Sciatic nerve (tissue), 2 donors: ENCODE data around the gene KCNJ16. TPM values are rescaled to one million over a fixed set of nuclear protein-coding genes. Genes with fewer than 3 reads are reported as not detected.
A peak's percentile ranks its signal among the peaks of the same experiment; 100 is the strongest.

Source experiments
- ATAC-seq: fragments of 200-7000 bp; cut with Tn5 transposase; one replicate; pipeline ENCODE4 v1.9.1; 2020; ENCODE audit warnings: mild to moderate bottlenecking, moderate library complexity
- DNase-seq: peaks from one replicate; pipeline ENCODE4 v3.0.0-alpha.2; 2020; ENCODE audit warnings: low spot score
- intact Hi-C: fragments of 100-400 bp; cut with DNase I; formaldehyde crosslinking; loops from one replicate; pipeline ENCODE4 v1.14.2; 2022
- total RNA-seq: library from RNA; stranded (reverse); fragmentation: NEBNext Ultra II Directional; extraction: Animal tissue kit (Norgen Biotek cat#: 25700); gene quantifications from one replicate; pipeline ENCODE4 v1.2.1, GENCODE V29; 2021
- donor health status: DM: no; HTN: no; CAD: no.
- donor health status: DM: no; HTN: no; CAD: no.

Gene KCNJ16
- total RNA-seq, 1 donor from 2014 or later, result 10.3 TPM

GRCh38 chr17:70116919-70117318 lies 41.9 kb downstream of the KCNJ16 start:
- intact Hi-C loops, result no loop called here
- ATAC-seq, result no peak
- no peak for DNase-seq

- no peak for ATAC-seq
- intact Hi-C loops, result no loop called here
- no peak for DNase-seq
Observed at GRCh38 chr17:70119545-70119944, 44.5 kb downstream of the KCNJ16 start.

GRCh38 chr17:70119983-70120382 lies 45.0 kb downstream of the KCNJ16 start:
- no peak for ATAC-seq
- no peak for DNase-seq
- intact Hi-C loops, result no loop called here

GRCh38 chr17:70120425-70120824 lies 45.4 kb downstream of the KCNJ16 start:
- ATAC-seq, result no peak
- intact Hi-C loops, result no loop called here
- no peak for DNase-seq

GRCh38 chr17:70121126-70121525 lies 46.1 kb downstream of the KCNJ16 start:
- intact Hi-C loops, result no loop called here
- DNase-seq (no peak), ATAC-seq (no peak)

GRCh38 chr17:70123193-70123592 lies 48.2 kb downstream of the KCNJ16 start:
- ATAC-seq, result no peak
- intact Hi-C loops, result no loop called here

GRCh38 chr17:70124723-70125122 lies 49.7 kb downstream of the KCNJ16 start:
- DNase-seq (no peak), ATAC-seq (no peak)
- intact Hi-C loops, result no loop called here

More at GRCh38 chr17:70123193-70123592, 48.2 kb downstream of the KCNJ16 start:
- no peak for DNase-seq

GRCh38 chr17:70127221-70127873 lies 52.3 kb downstream of the KCNJ16 start:
- intact Hi-C loops, result no loop called here
- DNase-seq (no peak), ATAC-seq (no peak)

GRCh38 chr17:70128727-70129238 lies 53.8 kb downstream of the KCNJ16 start:
- ATAC-seq (no peak), DNase-seq (no peak)
- intact Hi-C loops, result no loop called here

- ATAC-seq (no peak), DNase-seq (no peak)
- intact Hi-C loops, result no loop called here
Observed at GRCh38 chr17:70130289-70130688, 55.3 kb downstream of the KCNJ16 start.

- intact Hi-C loops, result no loop called here
- ATAC-seq (no peak), DNase-seq (no peak)
Observed at GRCh38 chr17:70132505-70132904, 57.5 kb downstream of the KCNJ16 start.

- no peak for DNase-seq
- intact Hi-C loops, result no loop called here
- ATAC-seq, result no peak
Observed at GRCh38 chr17:70134042-70134441, 59.0 kb downstream of the KCNJ16 start.

- ATAC-seq, result no peak
- DNase-seq, result no peak
- intact Hi-C loops, result no loop called here
Observed at GRCh38 chr17:70134777-70135176, 59.8 kb downstream of the KCNJ16 start.

- DNase-seq, result no peak
- intact Hi-C loops, result no loop called here
- ATAC-seq, result no peak
Observed at GRCh38 chr17:70136131-70136530, 61.1 kb downstream of the KCNJ16 start.

GRCh38 chr17:70137451-70138230 lies 62.6 kb downstream of the KCNJ16 start:
- ATAC-seq (peak; percentile 97), DNase-seq (peak; percentile 75)
- intact Hi-C loops, result no loop called here

GRCh38 chr17:70138291-70138865 lies 63.4 kb downstream of the KCNJ16 start:
- DNase-seq (no peak), ATAC-seq (peak; percentile 75)
- intact Hi-C loops, result no loop called here

- ATAC-seq, result no peak
- no peak for DNase-seq
- intact Hi-C loops, result no loop called here
Observed at GRCh38 chr17:70139449-70139993, 64.5 kb downstream of the KCNJ16 start.

GRCh38 chr17:70144260-70144846 lies 69.3 kb downstream of the KCNJ16 start:
- DNase-seq (no peak), ATAC-seq (no peak)
- intact Hi-C loops, result no loop called here

GRCh38 chr17:70153210-70153609 lies 78.2 kb downstream of the KCNJ16 start:
- no peak for DNase-seq
- ATAC-seq, result no peak
- intact Hi-C loops, result no loop called here
